Mucosa of stomach (tissue), 1 donor: ENCODE measurements around the gene DNAH3.

ENCODE experiments used
- H3K27me3 ChIP-seq: one replicate; pipeline ENCODE4 v1.7.0; 2013; ENCODE audit warnings: mild to moderate bottlenecking, low read length; ENCODE audit not compliant: control insufficient read depth, insufficient read depth
- H3K36me3 ChIP-seq: one replicate; pipeline ENCODE4 v1.7.0; 2013; ENCODE audit warnings: low read length; ENCODE audit not compliant: control insufficient read depth, insufficient read depth
- H3K4me1 ChIP-seq: one replicate; pipeline ENCODE4 v1.7.0; 2013; ENCODE audit warnings: mild to moderate bottlenecking, low read length; ENCODE audit not compliant: control insufficient read depth, insufficient read depth
- H3K4me3 ChIP-seq: one replicate; pipeline ENCODE4 v1.7.0; 2013; ENCODE audit warnings: low read length
- H3K9ac ChIP-seq: one replicate; pipeline ENCODE4 v1.7.0; 2013; ENCODE audit warnings: mild to moderate bottlenecking, low read length, moderate library complexity
- H3K9me3 ChIP-seq: one replicate; pipeline ENCODE4 v1.7.0; 2013; ENCODE audit warnings: mild to moderate bottlenecking, low read length, moderate library complexity; ENCODE audit not compliant: control insufficient read depth
- donor health status: Pancreatic carcinoma.

The DNAH3 gene

GRCh38 chr16:20902426-20902825 is 248.2 kb downstream of the DNAH3 start:
- Histone ChIP-seq H3K4me1 (peaks cover 66% of the 10 kb centered on the region), H3K9ac (no peak overlapping the region), H3K4me3 (no peak overlapping the region), H3K9me3 (no peaks in the 10 kb centered on the region), H3K36me3 (no peaks in the 10 kb centered on the region), H3K27me3 (no peaks in the 10 kb centered on the region)

DNA sequence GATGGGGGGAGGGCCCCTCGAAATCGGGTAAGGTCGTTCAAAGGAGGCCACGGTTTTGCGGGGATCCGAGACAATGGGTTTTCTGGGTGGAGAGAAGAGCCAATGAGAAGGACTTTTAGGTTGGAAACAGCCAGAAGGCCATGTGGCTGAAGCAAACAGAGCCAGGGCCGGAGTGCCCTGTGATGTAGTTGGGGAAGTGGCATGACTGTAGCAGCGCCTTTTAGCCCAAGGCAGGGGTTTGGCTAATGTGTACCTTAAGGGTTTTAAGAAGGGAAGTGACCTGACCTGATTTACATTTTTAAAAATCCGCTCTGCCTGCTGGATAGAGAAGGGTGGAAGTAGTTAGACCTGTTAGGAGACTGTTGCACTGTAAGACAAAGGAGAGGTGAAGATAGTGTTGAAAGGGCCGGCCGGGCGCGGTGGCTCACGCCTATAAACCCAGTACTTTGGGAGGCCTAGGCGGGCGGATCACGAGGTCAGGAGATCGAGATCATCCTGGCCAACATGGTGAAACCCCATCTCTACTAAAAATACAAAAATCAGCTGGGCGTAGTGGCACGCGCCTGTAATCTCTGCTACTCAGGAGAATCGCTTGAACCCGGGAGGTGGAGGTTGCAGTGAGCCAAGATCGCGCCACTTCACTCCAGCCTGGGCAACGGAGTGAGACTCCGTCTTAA is 249.1 kb downstream of the DNAH3 start:
- Histone ChIP-seq H3K9me3 (no peaks in the 10 kb centered on the region), H3K9ac (peak overlapping the region; percentile 93), H3K27me3 (no peaks in the 10 kb centered on the region), H3K36me3 (no peaks in the 10 kb centered on the region), H3K4me3 (peak overlapping the region; percentile 60), H3K4me1 (peaks cover 64% of the 10 kb centered on the region)

DNA sequence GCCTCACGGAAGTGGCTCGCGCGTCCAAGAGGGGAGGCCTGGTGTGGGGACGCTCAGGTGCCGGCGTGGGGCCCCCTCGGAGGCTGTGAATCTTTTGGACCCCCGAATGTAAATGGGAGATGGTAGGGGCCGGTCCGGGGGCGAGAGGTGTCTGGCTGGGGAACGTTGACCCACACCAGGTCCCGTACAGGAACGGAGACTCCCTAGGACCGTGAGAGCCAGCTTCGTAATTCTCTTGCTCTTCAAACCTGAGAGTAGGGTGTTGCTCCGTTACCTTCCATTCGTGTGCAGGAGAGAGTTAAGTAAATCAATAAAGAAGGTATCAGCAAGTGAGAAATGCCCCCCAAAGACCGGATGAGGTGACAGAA is 249.6 kb downstream of the DNAH3 start:
- peak overlapping the region; percentile 60 for H3K4me3 ChIP-seq
- no peaks in the 10 kb centered on the region for H3K27me3 ChIP-seq
- H3K4me1 ChIP-seq, result peaks cover 59% of the 10 kb centered on the region
- H3K36me3 ChIP-seq, result no peaks in the 10 kb centered on the region
- H3K9ac ChIP-seq, result peak overlapping the region; percentile 93
- no peaks in the 10 kb centered on the region for H3K9me3 ChIP-seq

DNA sequence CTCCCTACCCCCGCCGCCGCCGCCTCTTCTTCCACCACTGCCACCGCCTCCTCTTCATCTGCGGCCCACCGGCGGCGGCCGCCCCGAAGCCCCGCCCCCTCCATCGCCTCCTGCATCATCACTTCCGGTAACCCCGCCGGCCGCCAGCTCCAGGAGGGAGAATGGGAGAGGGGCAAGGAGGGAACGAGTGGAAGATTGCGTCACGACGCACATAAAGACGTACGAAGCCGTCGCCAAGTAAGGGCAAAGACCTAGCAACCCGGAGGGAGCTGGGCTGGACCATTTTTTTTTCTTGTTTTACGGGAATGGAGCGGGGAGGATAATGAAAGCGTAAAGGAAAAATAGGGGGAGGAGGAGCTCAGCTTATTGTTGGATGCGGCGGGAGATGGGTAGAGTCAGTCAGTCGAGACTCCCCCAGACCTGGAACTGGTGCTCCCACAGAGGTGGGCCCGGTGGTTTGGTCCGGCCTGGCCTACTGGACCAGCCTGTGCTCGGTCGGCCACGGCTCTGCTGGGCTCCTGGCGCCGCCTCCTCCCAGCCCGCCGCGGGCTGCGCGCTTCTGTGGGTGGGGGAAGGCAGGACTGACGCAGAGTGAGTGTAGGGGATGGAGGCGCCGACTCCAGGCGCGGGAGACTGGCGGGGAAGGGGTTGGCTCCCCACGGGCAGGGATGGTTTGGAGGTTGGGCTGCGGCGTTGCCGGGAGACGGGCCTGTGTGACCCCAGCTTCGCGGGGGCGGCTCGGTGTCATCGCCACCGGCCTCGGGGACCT is 250.2 kb downstream of the DNAH3 start, which contains the start of the genes DCUN1D3 and LYRM1:
DCUN1D3 (minus strand) TSS at position 60 of the 769 bp plus-strand sequence. CDS start 37,820 bp downstream, outside the sequence.
LYRM1 (plus strand) TSS at position 473 of the 769 bp plus-strand sequence. CDS start 14,785 bp downstream, outside the sequence.
- peaks cover 53% of the 10 kb centered on the region for H3K4me1 ChIP-seq
- H3K9me3 ChIP-seq, result no peaks in the 10 kb centered on the region
- no peaks in the 10 kb centered on the region for H3K27me3 ChIP-seq
- peak within 1 kb of the TSS; percentile 60 for H3K4me3 ChIP-seq
- peak within 1 kb of the TSS; percentile 93 for H3K9ac ChIP-seq
- no peaks in the 10 kb centered on the region for H3K36me3 ChIP-seq

- Histone ChIP-seq H3K9ac (peak overlapping the region; percentile 93), H3K4me3 (peak overlapping the region; percentile 53), H3K27me3 (no peaks in the 10 kb centered on the region), H3K9me3 (no peaks in the 10 kb centered on the region), H3K4me1 (peaks cover 45% of the 10 kb centered on the region), H3K36me3 (no peaks in the 10 kb centered on the region)
These were observed 251.0 kb downstream of the DNAH3 start for GRCh38 chr16:20899477-20900298.

- Histone ChIP-seq H3K9ac (peak overlapping the region; percentile 93), H3K4me3 (peak overlapping the region; percentile 53)
These were observed 251.6 kb downstream of the DNAH3 start for GRCh38 chr16:20899071-20899470.

GRCh38 chr16:20897922-20898321 is 252.7 kb downstream of the DNAH3 start:
- Histone ChIP-seq H3K36me3 (no peaks in the 10 kb centered on the region), H3K4me3 (no peak overlapping the region), H3K27me3 (no peaks in the 10 kb centered on the region), H3K4me1 (peaks cover 32% of the 10 kb centered on the region), H3K9ac (no peak overlapping the region), H3K9me3 (no peaks in the 10 kb centered on the region)

More at GRCh38 chr16:20899071-20899470, 251.6 kb downstream of the DNAH3 start:
- no peaks in the 10 kb centered on the region for H3K27me3 ChIP-seq
- H3K36me3 ChIP-seq, result no peaks in the 10 kb centered on the region
- H3K4me1 ChIP-seq, result peaks cover 39% of the 10 kb centered on the region
- no peaks in the 10 kb centered on the region for H3K9me3 ChIP-seq

- H3K9me3 ChIP-seq, result no peaks in the 10 kb centered on the region
- H3K4me3 ChIP-seq, result no peak overlapping the region
- peaks cover 28% of the 10 kb centered on the region for H3K4me1 ChIP-seq
- H3K27me3 ChIP-seq, result no peaks in the 10 kb centered on the region
- no peak overlapping the region for H3K9ac ChIP-seq
- H3K36me3 ChIP-seq, result no peaks in the 10 kb centered on the region
These were observed 253.3 kb downstream of the DNAH3 start for GRCh38 chr16:20897253-20897897.

DNA sequence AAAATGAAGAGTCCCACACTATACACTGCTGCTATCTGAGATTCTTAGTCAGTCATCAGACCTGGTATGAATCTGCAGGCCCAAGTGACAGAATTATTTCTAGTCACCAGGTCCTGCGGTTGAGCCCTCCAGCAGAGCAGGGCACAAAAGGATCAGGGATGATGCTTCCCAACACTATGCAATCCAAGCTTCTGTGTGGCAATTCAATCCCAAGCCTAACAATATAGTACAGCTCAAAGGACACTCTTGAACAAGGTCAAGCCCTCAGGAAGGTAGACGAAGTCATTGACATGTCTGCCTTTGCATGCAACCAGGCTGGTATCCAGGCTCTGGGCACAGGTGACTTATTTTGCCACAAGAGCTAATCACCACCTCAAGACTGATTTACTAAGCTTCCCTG is 256.3 kb downstream of the DNAH3 start:
- Histone ChIP-seq H3K9ac (no peak overlapping the region), H3K4me3 (no peak overlapping the region), H3K27me3 (no peaks in the 10 kb centered on the region), H3K4me1 (peaks cover 18% of the 10 kb centered on the region), H3K36me3 (no peaks in the 10 kb centered on the region), H3K9me3 (no peaks in the 10 kb centered on the region)

GRCh38 chr16:20889625-20890275 is 260.9 kb downstream of the DNAH3 start:
- H3K9ac ChIP-seq, result no peak overlapping the region
- no peaks in the 10 kb centered on the region for H3K9me3 ChIP-seq
- no peaks in the 10 kb centered on the region for H3K27me3 ChIP-seq
- no peaks in the 10 kb centered on the region for H3K4me1 ChIP-seq
- no peak overlapping the region for H3K4me3 ChIP-seq
- no peaks in the 10 kb centered on the region for H3K36me3 ChIP-seq

GRCh38 chr16:20887207-20887606 is 263.4 kb downstream of the DNAH3 start:
- Histone ChIP-seq H3K4me3 (no peak overlapping the region), H3K27me3 (no peaks in the 10 kb centered on the region), H3K4me1 (peaks cover 7% of the 10 kb centered on the region), H3K9me3 (no peaks in the 10 kb centered on the region), H3K9ac (no peak overlapping the region), H3K36me3 (no peaks in the 10 kb centered on the region)
